Hematopoietic multipotent progenitor cell (in vitro differentiated cells): ENCODE measurements around the gene C1orf232. TPM values are rescaled to one million over a fixed set of nuclear protein-coding genes. Genes with fewer than 3 reads are reported as not detected.
A peak's percentile ranks its signal among the peaks of the same experiment; 100 is the strongest.

ENCODE experiments used
- DNase-seq, 3 donors: peaks; one replicate each; pipeline ENCODE4 v3.0.0-alpha.2; 2011 to 2015; ENCODE audit warnings: low read depth in 2 of 3, low spot score in 2 of 3
- total RNA-seq: library from RNA; depleted of rRNA; stranded (reverse); fragments of >200 nt; gene quantifications from one replicate; pipeline ENCODE4 v1.2.3, GENCODE V29; 2012

The C1orf232 gene
- not detected for total RNA-seq

- DNase-seq, result no peak
Measured at GRCh38 chr1:26168410-26169197, at the start of gene C1orf232. C1orf232 (minus strand) TSS chr1:26168963; CDS start chr1:26168499, 464 bp downstream.

GRCh38 chr1:26215246-26215645 lies 46.5 kb upstream of the C1orf232 start:
- no peak for DNase-seq

- DNase-seq, result no peak
Measured at GRCh38 chr1:26213335-26213905, 44.7 kb upstream of the C1orf232 start.

GRCh38 chr1:26212726-26213125 lies 44.0 kb upstream of the C1orf232 start:
- DNase-seq, result no peak

- DNase-seq, result no peak
Measured at GRCh38 chr1:26210147-26210870, 41.5 kb upstream of the C1orf232 start.

- peak in 2 of 3 donors; percentile 14 to 34 for DNase-seq
Measured at GRCh38 chr1:26203642-26204318, 35.0 kb upstream of the C1orf232 start.

- no peak for DNase-seq
Measured at GRCh38 chr1:26200413-26200812, 31.6 kb upstream of the C1orf232 start.

GRCh38 chr1:26197813-26198212 lies 29.1 kb upstream of the C1orf232 start:
- DNase-seq, result no peak

GRCh38 chr1:26197301-26197700 lies 28.5 kb upstream of the C1orf232 start:
- no peak for DNase-seq

- DNase-seq, result no peak
Measured at GRCh38 chr1:26195805-26196204, 27.0 kb upstream of the C1orf232 start.

- DNase-seq, result no peak
Measured at GRCh38 chr1:26191739-26192138, 23.0 kb upstream of the C1orf232 start.

GRCh38 chr1:26190373-26190987 lies 21.7 kb upstream of the C1orf232 start, which contains the start of gene CATSPER4:
CATSPER4 (plus strand) TSS chr1:26190602; CDS start chr1:26190628, 26 bp downstream.
- DNase-seq, result peak in 2 of 3 donors; percentile 18 to 51

- DNase-seq, result peak in 2 of 3 donors; percentile 19 to 21
Measured at GRCh38 chr1:26189751-26190275, 21.1 kb upstream of the C1orf232 start.

- DNase-seq, result no peak
Measured at GRCh38 chr1:26189331-26189730, 20.6 kb upstream of the C1orf232 start.

- no peak for DNase-seq
Measured at GRCh38 chr1:26188477-26188876, 19.7 kb upstream of the C1orf232 start.

GRCh38 chr1:26187882-26188281 lies 19.1 kb upstream of the C1orf232 start:
- DNase-seq, result no peak

- no peak for DNase-seq
Measured at GRCh38 chr1:26184883-26185282, 16.1 kb upstream of the C1orf232 start.

GRCh38 chr1:26184086-26184485 lies 15.3 kb upstream of the C1orf232 start:
- no peak for DNase-seq

- DNase-seq, result no peak
Measured at GRCh38 chr1:26182383-26182696, 13.6 kb upstream of the C1orf232 start.

- no peak for DNase-seq
Measured at GRCh38 chr1:26181586-26182382, 13.0 kb upstream of the C1orf232 start.
